ENCODE data around the gene HLA-DPA1.

The HLA-DPA1 gene

GRCh38 chr6:33073431-33073871, at the start of gene HLA-DPA1:
TSS of gene HLA-DPA1 (minus strand) at chr6:33073649.
- peaks cover 15 to 23% (median 18%) of the 10 kb centered on the region in 11 experiments for H3K36me3 ChIP-seq
- H3K27me3 ChIP-seq: no peaks in the 10 kb centered on the region
- H3K4me2 ChIP-seq: peak within 1 kb of the TSS; percentile 79 to 99 (median 95)
- H3K9me3 ChIP-seq (replicated peaks in 1 of 11): peaks cover 0 to 5% (median 0%) of the 10 kb centered on the region in 11 experiments; a peak in 3 of 22 replicates
- peak within 1 kb of the TSS; percentile 54 to 76 (median 66) for H3K4me3 ChIP-seq
- peak within 1 kb of the TSS; percentile 59 to 87 (median 80); a peak in 21 of 22 replicates for H3K27ac ChIP-seq
- peaks cover 56 to 81% (median 72%) of the 10 kb centered on the region in 10 experiments for H3K4me1 ChIP-seq
- no peak for TF ChIP-seq Cebpa-rat (IDR thresholded peaks at IDR 0.05)
- H4K20me1 ChIP-seq: peaks cover 0 to 35% (median 7%) of the 10 kb centered on the region in 11 experiments; a peak in 7 of 22 replicates
- peak within 1 kb of the TSS; percentile 65 to 83 (median 81) for H3K9ac ChIP-seq

GRCh38 chr6:33123181-33123580, 49.7 kb upstream of the HLA-DPA1 start:
- 0 out of 22 replicates have a peak, but pooled peaks cover 0 to 3% (median 0%) of the 10 kb centered on the region in 11 experiments for H3K36me3 ChIP-seq
- H3K27me3 ChIP-seq: peaks cover 0 to 3% (median 2%) of the 10 kb centered on the region in 11 experiments; a peak in 19 of 22 replicates
- no peak overlapping the region for H3K9ac ChIP-seq
- H3K4me2 ChIP-seq: no peak overlapping the region
- H3K4me1 ChIP-seq: peaks cover 0 to 4% (median 3%) of the 10 kb centered on the region in 10 experiments; a peak in 17 of 20 replicates
- H3K9me3 ChIP-seq (replicated peaks in 1 of 11): peaks cover 19 to 29% (median 26%) of the 10 kb centered on the region in 11 experiments
- H4K20me1 ChIP-seq: no peaks in the 10 kb centered on the region; a peak in 1 of 22 replicates
- no peak overlapping the region for H3K4me3 ChIP-seq
- H3K27ac ChIP-seq: no peak overlapping the region
- no peak for TF ChIP-seq Cebpa-rat (IDR thresholded peaks at IDR 0.05)

- H3K27ac ChIP-seq: no peak overlapping the region
- peaks cover 0 to 11% (median 0%) of the 10 kb centered on the region in 11 experiments; a peak in 3 of 22 replicates for H4K20me1 ChIP-seq
- H3K4me1 ChIP-seq: peaks cover 17 to 23% (median 20%) of the 10 kb centered on the region in 10 experiments
- TF ChIP-seq Cebpa-rat (IDR thresholded peaks at IDR 0.05): no peak
- no peak overlapping the region for H3K4me3 ChIP-seq
- peaks cover 23 to 33% (median 31%) of the 10 kb centered on the region in 11 experiments for H3K27me3 ChIP-seq
- no peak overlapping the region for H3K9ac ChIP-seq
- peaks cover 19 to 26% (median 23%) of the 10 kb centered on the region in 11 experiments for H3K9me3 ChIP-seq (replicated peaks in 1 of 11)
- 0 out of 22 replicates have a peak, but pooled peaks cover 0 to 3% (median 0%) of the 10 kb centered on the region in 11 experiments for H3K36me3 ChIP-seq
- H3K4me2 ChIP-seq: no peak overlapping the region
Observed at GRCh38 chr6:33120001-33120400, 46.6 kb upstream of the HLA-DPA1 start.

- peak overlapping the region in 7 of 11 experiments; percentile 67 to 82 (median 72); a peak in 14 of 22 replicates for H3K4me2 ChIP-seq
- peaks cover 23 to 37% (median 31%) of the 10 kb centered on the region in 11 experiments for H3K27me3 ChIP-seq
- TF ChIP-seq Cebpa-rat (IDR thresholded peaks at IDR 0.05): no peak
- H3K36me3 ChIP-seq: no peaks in the 10 kb centered on the region
- no peak overlapping the region for H3K4me3 ChIP-seq
- H3K27ac ChIP-seq: no peak overlapping the region
- H3K9ac ChIP-seq: no peak overlapping the region
- H4K20me1 ChIP-seq: peaks cover 0 to 15% (median 0%) of the 10 kb centered on the region in 11 experiments; a peak in 5 of 22 replicates
- peaks cover 7 to 12% (median 10%) of the 10 kb centered on the region in 11 experiments for H3K9me3 ChIP-seq (replicated peaks in 1 of 11)
- H3K4me1 ChIP-seq: peaks cover 26 to 37% (median 32%) of the 10 kb centered on the region in 10 experiments
Observed at GRCh38 chr6:33118525-33119123, 45.2 kb upstream of the HLA-DPA1 start.

GRCh38 chr6:33117811-33118277, 44.4 kb upstream of the HLA-DPA1 start:
- H3K27ac ChIP-seq: no peak overlapping the region
- H3K4me3 ChIP-seq: 0 out of 20 replicates have a peak overlapping the region, but pooled peaks of 1 of the 10 experiments have one; percentile 14
- H3K27me3 ChIP-seq: peaks cover 23 to 44% (median 31%) of the 10 kb centered on the region in 11 experiments
- H4K20me1 ChIP-seq: peaks cover 0 to 15% (median 0%) of the 10 kb centered on the region in 11 experiments; a peak in 5 of 22 replicates
- no peaks in the 10 kb centered on the region for H3K36me3 ChIP-seq
- TF ChIP-seq Cebpa-rat (IDR thresholded peaks at IDR 0.05): no peak
- H3K4me2 ChIP-seq: peak overlapping the region in 10 of 11 experiments; percentile 23 to 82 (median 68); a peak in 19 of 22 replicates
- H3K9ac ChIP-seq: no peak overlapping the region
- H3K9me3 ChIP-seq (replicated peaks in 1 of 11): peaks cover 0 to 4% (median 2%) of the 10 kb centered on the region in 11 experiments; a peak in 13 of 22 replicates
- H3K4me1 ChIP-seq: peaks cover 27 to 42% (median 34%) of the 10 kb centered on the region in 10 experiments

GRCh38 chr6:33116841-33117711, 43.6 kb upstream of the HLA-DPA1 start:
- no peak for TF ChIP-seq Cebpa-rat (IDR thresholded peaks at IDR 0.05)

GRCh38 chr6:33116417-33116816, 43.0 kb upstream of the HLA-DPA1 start:
- Histone ChIP-seq H3K9ac (no peak overlapping the region), H3K9me3 (replicated peaks in 1 of 11) (no peaks in the 10 kb centered on the region), H4K20me1 (peaks cover 0 to 15% (median 0%) of the 10 kb centered on the region in 11 experiments; a peak in 5 of 22 replicates), H3K4me1 (peaks cover 27 to 42% (median 36%) of the 10 kb centered on the region in 10 experiments), H3K4me3 (no peak overlapping the region), H3K36me3 (no peaks in the 10 kb centered on the region), H3K4me2 (peak overlapping the region in 1 of 11 experiments; percentile 62; a peak in 2 of 22 replicates), H3K27me3 (peaks cover 23 to 47% (median 31%) of the 10 kb centered on the region in 11 experiments), H3K27ac (no peak overlapping the region)
- TF ChIP-seq Cebpa-rat (IDR thresholded peaks at IDR 0.05): no peak

More at GRCh38 chr6:33116841-33117711, 43.6 kb upstream of the HLA-DPA1 start:
- Histone ChIP-seq H3K27ac (no peak overlapping the region), H3K4me3 (peak overlapping the region in 2 of 10 experiments; percentile 10 to 14; a peak in 2 of 20 replicates), H3K36me3 (no peaks in the 10 kb centered on the region), H3K27me3 (peaks cover 23 to 47% (median 31%) of the 10 kb centered on the region in 11 experiments), H3K4me2 (peak overlapping the region in 10 of 11 experiments; percentile 11 to 82 (median 68); a peak in 19 of 22 replicates), H3K9me3 (replicated peaks in 1 of 11) (no peaks in the 10 kb centered on the region), H3K9ac (no peak overlapping the region; a peak in 1 of 22 replicates), H3K4me1 (peaks cover 27 to 42% (median 36%) of the 10 kb centered on the region in 10 experiments), H4K20me1 (peaks cover 0 to 15% (median 0%) of the 10 kb centered on the region in 11 experiments; a peak in 5 of 22 replicates)

GRCh38 chr6:33114406-33114805, 41.0 kb upstream of the HLA-DPA1 start:
- Histone ChIP-seq H3K4me3 (no peak overlapping the region), H4K20me1 (peaks cover 0 to 15% (median 0%) of the 10 kb centered on the region in 11 experiments; a peak in 5 of 22 replicates), H3K9ac (no peak overlapping the region), H3K4me2 (peak overlapping the region; percentile 11 to 89 (median 55); a peak in 21 of 22 replicates), H3K4me1 (peaks cover 27 to 42% (median 36%) of the 10 kb centered on the region in 10 experiments), H3K27ac (no peak overlapping the region), H3K27me3 (peaks cover 23 to 47% (median 31%) of the 10 kb centered on the region in 11 experiments), H3K36me3 (no peaks in the 10 kb centered on the region), H3K9me3 (replicated peaks in 1 of 11) (no peaks in the 10 kb centered on the region)
- TF ChIP-seq Cebpa-rat (IDR thresholded peaks at IDR 0.05): no peak

Data from BLaER1 treated with 17β-estradiol and CSF1 and Interleukin-3, amounts not matched to agents 10 nM and 100 nM (cell line).